Ectodermal cell (in vitro differentiated cells): Measurements from ENCODE around the gene PDZD7.

Experiments
- H3K27ac ChIP-seq: 2 replicates; pipeline ENCODE4 v1.7.0; 2013; ENCODE audit warnings: mild to moderate bottlenecking, low read depth, low read length; ENCODE audit not compliant: insufficient read depth, poor library complexity, severe bottlenecking
- H3K27me3 ChIP-seq: 2 replicates; pipeline ENCODE4 v1.7.0; 2013; ENCODE audit warnings: mild to moderate bottlenecking, low read length; ENCODE audit not compliant: insufficient read depth, control insufficient read depth, poor library complexity, severe bottlenecking
- H3K36me3 ChIP-seq: one replicate; pipeline ENCODE4 v1.7.0; 2013; ENCODE audit warnings: low read length; ENCODE audit not compliant: control insufficient read depth, insufficient read depth
- H3K4me1 ChIP-seq: one replicate; pipeline ENCODE4 v1.7.0; 2013; ENCODE audit warnings: low read length; ENCODE audit not compliant: control insufficient read depth, insufficient read depth
- H3K4me3 ChIP-seq: 2 replicates; pipeline ENCODE4 v1.7.0; 2013; ENCODE audit warnings: low read depth, low read length, control low read depth; ENCODE audit not compliant: insufficient read depth
- H3K9me3 ChIP-seq: 2 replicates; pipeline ENCODE4 v1.7.0; 2013; ENCODE audit warnings: mild to moderate bottlenecking, low read length, moderate library complexity; ENCODE audit not compliant: control insufficient read depth
- WGBS, 2 experiments: methylation state at CpG; one replicate each; pipeline ENCODE4 v1.1.7; 2013; ENCODE audit warnings: missing lambda C conversion rate in 2 of 2; 5-methylcytosine and 5-hydroxymethylcytosine counted together

Gene PDZD7

GRCh38 chr10:100995181-100995580 is 35.7 kb downstream of the PDZD7 start:
- Histone ChIP-seq H3K4me3 (no peak overlapping the region), H3K27ac (no peak overlapping the region), H3K27me3 (no peaks in the 10 kb centered on the region), H3K9me3 (no peaks in the 10 kb centered on the region), H3K36me3 (peaks cover 21% of the 10 kb centered on the region), H3K4me1 (peaks cover 4% of the 10 kb centered on the region)
- WGBS, 2 experiments, result 87 to 92% methylated on average over 6 of the region's 6 CpGs

- Histone ChIP-seq H3K27me3 (no peaks in the 10 kb centered on the region), H3K4me3 (no peak overlapping the region), H3K36me3 (peaks cover 29% of the 10 kb centered on the region), H3K4me1 (peaks cover 4% of the 10 kb centered on the region), H3K9me3 (no peaks in the 10 kb centered on the region), H3K27ac (no peak overlapping the region)
- WGBS, 2 experiments, result 61 to 71% methylated on average over 10 of the region's 10 CpGs
These were observed 36.8 kb downstream of the PDZD7 start for GRCh38 chr10:100993986-100994708.

GRCh38 chr10:100989088-100989487 is 41.8 kb downstream of the PDZD7 start:
- Histone ChIP-seq H3K36me3 (peaks cover 29% of the 10 kb centered on the region), H3K4me1 (peaks cover 7% of the 10 kb centered on the region), H3K27me3 (no peaks in the 10 kb centered on the region), H3K4me3 (no peak overlapping the region), H3K9me3 (no peaks in the 10 kb centered on the region), H3K27ac (no peak overlapping the region)
- 95 to 97% methylated on average over 21 of the region's 21 CpGs for WGBS, 2 experiments

- WGBS, 2 experiments, result 75 to 76% methylated on average over 10 of the region's 10 CpGs
These were observed 42.8 kb downstream of the PDZD7 start for GRCh38 chr10:100988166-100988565.

GRCh38 chr10:100987685-100988049 is 43.3 kb downstream of the PDZD7 start:
- Histone ChIP-seq H3K36me3 (peaks cover 21% of the 10 kb centered on the region), H3K27ac (no peak overlapping the region), H3K4me1 (peaks cover 7% of the 10 kb centered on the region), H3K4me3 (peak overlapping the region; percentile 100), H3K27me3 (no peaks in the 10 kb centered on the region), H3K9me3 (no peaks in the 10 kb centered on the region)
- 2 to 3% methylated on average over 15 of the region's 15 CpGs for WGBS, 2 experiments

More at GRCh38 chr10:100988166-100988565, 42.8 kb downstream of the PDZD7 start:
- Histone ChIP-seq H3K9me3 (no peaks in the 10 kb centered on the region), H3K27me3 (no peaks in the 10 kb centered on the region), H3K4me3 (peak overlapping the region; percentile 100), H3K27ac (no peak overlapping the region), H3K36me3 (peaks cover 25% of the 10 kb centered on the region), H3K4me1 (peaks cover 7% of the 10 kb centered on the region)

GRCh38 chr10:100986952-100987684 is 43.8 kb downstream of the PDZD7 start, which contains the start of the genes MRPL43 and TWNK:
TSS of gene MRPL43 (minus strand) at chr10:100987497. CDS start at chr10:100987443, 54 bp downstream.
TSS of gene TWNK (plus strand) at chr10:100987543. CDS start at chr10:100988211, 668 bp downstream.
- H3K4me1 ChIP-seq, result peaks cover 7% of the 10 kb centered on the region
- H3K36me3 ChIP-seq, result peaks cover 21% of the 10 kb centered on the region
- H3K27ac ChIP-seq, result no peak within 1 kb of the TSS
- WGBS, 2 experiments, result 1% methylated on average over 75 of the region's 75 CpGs
- H3K4me3 ChIP-seq, result peak within 1 kb of the TSS; percentile 100
- no peaks in the 10 kb centered on the region for H3K9me3 ChIP-seq
- no peaks in the 10 kb centered on the region for H3K27me3 ChIP-seq

- Histone ChIP-seq H3K27ac (no peak overlapping the region), H3K4me3 (peak overlapping the region; percentile 100)
These were observed 44.3 kb downstream of the PDZD7 start for GRCh38 chr10:100986623-100986951.

GRCh38 chr10:100985336-100985735 is 45.6 kb downstream of the PDZD7 start:
- 88 to 96% methylated on average over 3 to 4 of the region's 5 CpGs for WGBS, 2 experiments
- no peak overlapping the region for H3K4me3 ChIP-seq
- no peak overlapping the region for H3K27ac ChIP-seq
- no peaks in the 10 kb centered on the region for H3K27me3 ChIP-seq
- peaks cover 12% of the 10 kb centered on the region for H3K36me3 ChIP-seq
- H3K4me1 ChIP-seq, result peaks cover 7% of the 10 kb centered on the region
- no peaks in the 10 kb centered on the region for H3K9me3 ChIP-seq

More at GRCh38 chr10:100986623-100986951, 44.3 kb downstream of the PDZD7 start:
- H3K27me3 ChIP-seq, result no peaks in the 10 kb centered on the region
- H3K9me3 ChIP-seq, result no peaks in the 10 kb centered on the region
- H3K36me3 ChIP-seq, result peaks cover 24% of the 10 kb centered on the region
- H3K4me1 ChIP-seq, result peaks cover 7% of the 10 kb centered on the region
- 25% methylated on average over 17 of the region's 17 CpGs for WGBS, 2 experiments

GRCh38 chr10:100984672-100985177 is 46.2 kb downstream of the PDZD7 start:
- Histone ChIP-seq H3K36me3 (peaks cover 8% of the 10 kb centered on the region), H3K27ac (no peak overlapping the region), H3K9me3 (no peaks in the 10 kb centered on the region), H3K27me3 (no peaks in the 10 kb centered on the region), H3K4me1 (peaks cover 7% of the 10 kb centered on the region), H3K4me3 (no peak overlapping the region)
- WGBS, 2 experiments, result 90 to 91% methylated on average over 2 of the region's 2 CpGs
